AML-193 (cell line): Measurements from ENCODE around the gene C16orf54.
"Not testable (repeated sequence)": the region's sequence is repeated elsewhere in the genome, so short reads cannot be mapped to it uniquely, and the experiment has no call there.

Source experiments
- DNase-seq, 2 experiments: peaks; one replicate each; lab custom pipeline; 2025; lab: John Stamatoyannopoulos, UW

C16orf54 gene

DNA sequence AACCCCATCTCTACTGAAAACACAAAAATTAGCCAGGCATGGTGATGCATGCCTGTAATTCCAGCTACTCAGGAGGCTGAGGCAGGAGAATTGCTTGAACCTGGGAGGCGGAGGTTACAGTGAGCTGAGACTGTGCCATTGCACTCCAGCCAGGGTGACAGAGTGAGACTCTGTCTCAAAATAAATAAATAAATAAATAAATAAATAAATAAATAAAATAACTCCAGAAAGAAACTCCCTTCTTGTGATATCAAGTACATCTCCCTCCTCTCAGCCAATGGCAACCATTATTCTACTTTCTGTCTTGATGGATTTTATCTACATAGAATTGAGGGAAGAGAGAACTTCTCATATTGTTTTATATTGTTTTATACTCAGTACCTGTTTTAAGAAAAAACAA lies 38.6 kb downstream of the C16orf54 start:
- DNase-seq: not testable (repeated sequence)

DNA sequence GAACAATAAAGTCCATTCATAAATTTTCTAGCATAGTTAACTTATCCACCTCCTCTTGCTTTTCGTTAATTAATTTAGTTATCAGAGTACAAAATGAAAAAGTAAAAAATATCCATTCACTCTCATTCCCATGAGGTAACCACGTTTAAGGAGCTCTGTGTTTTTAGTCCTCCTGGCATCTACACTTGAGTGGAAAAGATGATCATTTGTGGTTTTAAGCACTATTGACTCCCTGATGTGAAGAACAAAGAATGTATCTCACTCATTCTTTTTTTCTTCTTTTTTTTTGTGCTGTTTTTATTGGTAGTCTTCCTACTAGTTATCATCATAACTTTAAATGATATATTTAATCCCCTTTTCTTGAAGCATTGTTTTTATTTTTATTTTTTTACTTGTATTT lies 40.8 kb downstream of the C16orf54 start:
- DNase-seq: no peak

DNA sequence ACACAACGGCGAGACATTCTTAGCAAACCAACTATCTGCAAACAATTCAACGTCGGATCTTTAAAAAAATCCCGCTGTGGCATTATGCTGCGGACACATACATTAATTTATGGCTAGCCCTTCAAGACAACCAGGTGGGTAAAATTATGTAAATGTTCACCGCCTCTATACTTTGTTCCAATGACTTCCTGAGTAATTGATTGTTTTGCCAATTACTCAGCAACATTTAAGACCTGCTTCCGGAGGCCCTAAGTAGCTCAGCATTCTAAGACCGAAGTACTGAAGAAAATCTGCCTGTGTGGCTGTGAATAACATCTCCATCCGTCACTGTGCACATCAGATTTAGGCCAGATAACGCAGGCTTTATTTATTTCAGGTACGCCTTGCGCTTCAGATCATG lies 43.5 kb downstream of the C16orf54 start:
- no peak for DNase-seq

DNA sequence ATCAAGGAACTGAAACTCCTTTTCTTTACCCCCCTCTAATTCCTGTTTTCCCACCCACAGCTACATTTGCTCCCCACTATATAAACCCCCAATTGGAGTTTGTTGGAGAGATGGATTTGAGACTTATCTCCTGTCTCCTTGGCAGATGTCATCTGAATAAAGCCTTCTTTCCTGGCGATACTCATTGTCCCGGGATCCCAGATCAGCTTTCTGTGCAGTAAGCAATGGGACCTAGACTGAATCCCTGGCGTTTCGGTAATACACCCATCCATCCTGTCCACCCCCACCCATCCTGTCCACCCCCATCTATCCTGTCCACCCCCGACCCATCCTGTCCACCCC lies 44.6 kb downstream of the C16orf54 start:
- DNase-seq: no peak

DNA sequence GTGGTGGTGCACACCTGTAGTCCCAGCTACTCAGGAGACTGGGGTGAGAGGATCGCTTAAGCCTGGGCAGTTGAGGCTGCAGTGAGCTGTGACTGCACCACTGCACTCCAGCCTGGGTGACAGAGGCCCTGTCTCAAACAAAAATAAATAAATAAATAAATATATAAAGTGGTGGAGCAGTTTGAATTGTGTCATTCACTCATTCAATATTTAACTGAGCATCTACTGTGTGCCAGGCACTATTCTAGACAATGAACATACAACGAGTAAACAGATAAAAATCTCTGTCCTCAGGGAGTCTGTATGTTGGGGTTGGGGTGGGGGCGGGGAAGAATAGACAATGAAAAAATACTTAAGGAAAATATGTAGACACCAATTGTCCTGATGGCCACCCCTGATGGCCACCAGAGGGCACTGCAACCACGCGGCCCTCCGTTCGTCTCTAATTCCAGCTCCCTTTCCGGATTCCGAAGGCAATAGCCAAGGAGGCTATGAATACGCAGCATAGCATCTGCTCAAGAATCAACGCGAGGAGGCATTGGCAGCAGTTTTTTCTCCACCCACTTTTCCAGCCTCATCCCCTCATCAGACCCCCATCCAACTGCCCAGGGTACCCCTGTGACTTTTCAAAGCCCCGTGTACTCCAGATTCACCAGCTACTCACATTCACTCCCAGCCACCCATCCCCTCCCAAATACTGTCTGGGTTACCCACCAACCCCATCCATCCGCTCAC lies 45.4 kb downstream of the C16orf54 start:
- peak; percentile 69 to 71 for DNase-seq

DNA sequence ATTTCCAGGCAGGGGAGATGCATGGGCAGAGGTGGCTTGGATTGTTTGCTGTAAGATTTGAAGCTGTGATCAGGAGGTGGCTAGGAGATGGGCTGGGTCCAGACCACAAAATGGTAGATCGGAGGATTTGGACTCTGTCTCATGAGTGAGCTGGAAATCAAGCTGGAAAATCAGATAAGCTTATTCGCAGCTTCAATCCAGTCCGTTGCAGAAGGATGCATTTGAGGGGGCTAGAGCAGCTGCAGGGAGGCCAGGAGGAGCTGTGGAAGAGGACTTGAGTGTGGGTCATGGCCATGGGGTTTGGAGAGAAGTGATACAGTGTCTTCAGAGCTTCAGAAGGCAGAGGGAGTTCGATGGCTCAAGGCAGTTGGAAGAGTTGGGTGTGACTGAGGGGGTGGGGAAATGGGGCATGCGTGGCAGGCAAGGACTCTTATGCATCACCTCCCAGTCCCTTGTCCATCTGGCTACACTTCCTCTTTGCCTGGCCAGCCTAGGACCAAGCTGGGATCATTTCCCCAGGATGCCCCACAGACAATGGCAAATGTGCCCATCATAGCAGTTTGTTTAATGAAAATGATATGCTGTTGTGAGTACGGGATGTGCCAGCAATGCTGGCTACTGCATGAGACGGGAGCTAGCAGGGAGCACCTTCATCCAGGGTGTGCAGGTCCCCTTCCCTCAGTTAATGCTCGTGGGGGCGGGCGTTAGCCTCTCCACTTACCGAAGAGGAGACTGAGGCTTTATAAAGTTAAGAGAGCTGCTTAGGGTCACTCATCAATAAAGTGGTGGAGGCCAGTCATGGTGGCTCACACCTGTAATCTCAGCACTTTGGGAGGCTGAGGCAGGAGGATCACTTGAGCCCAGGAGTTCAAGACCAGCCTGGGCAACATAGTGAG lies 46.2 kb downstream of the C16orf54 start:
- DNase-seq: no peak

DNA sequence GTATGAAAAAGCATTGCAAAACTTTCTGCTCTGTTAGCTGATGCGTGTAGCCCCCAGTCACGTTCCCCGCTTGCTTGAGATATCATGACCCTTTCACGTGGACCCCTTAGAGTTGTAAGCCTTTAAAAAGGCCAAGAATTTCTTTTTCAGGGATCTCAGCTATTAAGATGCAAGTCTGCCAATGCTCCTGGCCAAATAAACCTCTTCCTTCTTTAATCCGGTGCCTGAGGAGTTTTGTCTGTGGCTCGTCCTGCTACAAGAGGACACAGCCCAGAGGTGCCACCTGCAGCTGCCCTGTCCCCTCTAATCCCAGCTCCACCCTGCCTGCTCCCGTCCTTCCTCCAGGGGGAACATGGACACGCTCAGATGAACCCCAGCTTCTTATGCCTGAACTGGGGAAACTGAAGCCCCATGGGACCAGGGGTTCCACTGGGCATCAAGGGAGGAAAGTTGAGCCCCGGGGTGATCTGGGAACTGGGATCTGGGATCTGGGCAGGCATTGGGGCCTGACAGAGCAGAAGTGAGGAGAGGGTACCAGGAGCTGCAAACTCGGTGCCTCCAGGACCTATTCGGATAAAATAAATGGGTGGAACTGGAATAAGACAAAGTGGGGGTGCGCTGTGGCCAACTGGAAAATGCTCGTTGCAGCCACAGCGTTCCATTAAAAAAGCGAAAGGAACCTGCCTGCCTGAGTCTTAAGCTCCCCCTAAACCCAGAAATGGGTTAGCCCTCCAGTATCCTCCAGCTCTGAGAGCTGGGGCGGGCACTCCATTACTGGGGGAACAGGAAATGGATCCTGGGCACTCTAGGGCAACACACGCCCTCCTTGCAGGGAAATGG lies 47.1 kb downstream of the C16orf54 start:
- DNase-seq: no peak

DNA sequence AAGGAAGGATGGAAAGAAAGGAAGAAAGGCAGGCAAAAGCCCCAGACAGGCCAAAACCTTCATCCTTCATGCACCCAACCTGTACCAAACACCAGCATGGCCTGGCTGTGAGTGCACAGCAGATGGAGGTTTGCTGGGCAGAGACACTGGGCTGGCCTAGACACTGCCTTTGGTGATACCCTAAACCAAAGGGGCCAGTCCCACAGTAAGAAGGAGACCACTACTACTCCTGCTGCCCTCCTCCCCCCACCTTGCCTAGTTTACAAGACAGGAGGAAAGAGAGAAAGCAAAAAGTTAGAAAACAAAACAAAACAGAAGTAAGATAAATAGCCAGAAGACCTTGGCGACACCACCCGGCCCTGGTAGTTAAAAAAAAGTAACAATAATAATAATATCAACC lies 47.7 kb downstream of the C16orf54 start:
- DNase-seq: no peak

DNA sequence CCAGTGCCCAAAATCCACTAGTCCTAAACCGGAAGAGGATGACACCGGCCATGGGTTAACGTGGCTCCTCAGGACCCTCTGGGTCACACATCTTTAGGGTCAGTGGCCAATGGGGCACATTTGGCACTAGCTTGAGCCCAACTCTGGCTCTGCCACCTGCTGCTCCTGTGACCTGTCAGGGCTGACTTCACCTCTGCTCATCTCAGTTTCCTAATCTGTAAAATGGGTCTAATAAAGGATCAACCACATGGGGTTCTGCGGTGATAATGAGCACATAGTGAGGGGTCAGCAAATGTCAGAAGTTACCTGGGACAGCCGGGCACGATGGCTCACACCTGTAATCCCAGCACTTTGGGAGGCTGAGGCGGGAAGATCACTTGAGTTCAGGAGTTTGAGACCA lies 48.4 kb downstream of the C16orf54 start:
- no peak for DNase-seq

DNA sequence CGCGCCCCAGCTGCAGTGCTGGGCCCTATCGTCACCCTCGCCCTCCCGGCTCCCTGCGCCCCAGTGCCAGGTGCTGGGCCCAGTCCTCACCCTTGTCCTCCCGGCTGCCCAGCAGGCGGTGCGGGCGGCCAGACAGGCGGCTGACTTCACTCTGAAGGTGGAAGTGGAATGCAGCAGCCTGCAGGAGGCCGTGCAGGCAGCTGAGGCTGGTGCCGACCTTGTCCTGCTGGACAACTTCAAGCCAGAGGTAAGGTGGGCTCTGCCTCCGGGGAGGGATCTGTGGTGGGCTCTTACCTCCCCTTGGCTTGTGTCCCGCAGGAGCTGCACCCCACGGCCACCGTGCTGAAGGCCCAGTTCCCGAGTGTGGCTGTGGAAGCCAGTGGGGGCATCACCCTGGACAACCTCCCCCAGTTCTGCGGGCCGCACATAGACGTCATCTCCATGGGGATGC lies 48.9 kb downstream of the C16orf54 start:
- DNase-seq: no peak

DNA sequence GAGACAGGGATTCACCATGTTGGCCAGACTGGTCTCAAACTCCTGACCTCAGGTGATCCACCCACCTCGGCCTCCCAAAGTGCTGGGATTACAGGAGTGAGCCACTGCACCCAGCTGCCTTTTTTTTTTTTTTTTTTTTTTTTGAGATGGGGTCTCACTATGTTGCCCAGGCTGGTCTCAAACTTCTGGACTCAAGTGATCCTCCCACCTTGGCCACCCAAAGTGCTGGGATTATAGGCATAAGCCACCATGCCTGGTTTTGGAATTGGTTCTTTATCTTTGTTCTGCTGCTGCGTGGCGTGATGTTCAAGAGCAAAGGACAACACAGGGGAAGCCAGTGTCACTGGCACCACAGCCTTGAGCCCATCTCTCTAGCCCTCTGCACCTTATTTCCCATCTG lies 50.1 kb downstream of the C16orf54 start:
- DNase-seq: not testable (repeated sequence)

DNA sequence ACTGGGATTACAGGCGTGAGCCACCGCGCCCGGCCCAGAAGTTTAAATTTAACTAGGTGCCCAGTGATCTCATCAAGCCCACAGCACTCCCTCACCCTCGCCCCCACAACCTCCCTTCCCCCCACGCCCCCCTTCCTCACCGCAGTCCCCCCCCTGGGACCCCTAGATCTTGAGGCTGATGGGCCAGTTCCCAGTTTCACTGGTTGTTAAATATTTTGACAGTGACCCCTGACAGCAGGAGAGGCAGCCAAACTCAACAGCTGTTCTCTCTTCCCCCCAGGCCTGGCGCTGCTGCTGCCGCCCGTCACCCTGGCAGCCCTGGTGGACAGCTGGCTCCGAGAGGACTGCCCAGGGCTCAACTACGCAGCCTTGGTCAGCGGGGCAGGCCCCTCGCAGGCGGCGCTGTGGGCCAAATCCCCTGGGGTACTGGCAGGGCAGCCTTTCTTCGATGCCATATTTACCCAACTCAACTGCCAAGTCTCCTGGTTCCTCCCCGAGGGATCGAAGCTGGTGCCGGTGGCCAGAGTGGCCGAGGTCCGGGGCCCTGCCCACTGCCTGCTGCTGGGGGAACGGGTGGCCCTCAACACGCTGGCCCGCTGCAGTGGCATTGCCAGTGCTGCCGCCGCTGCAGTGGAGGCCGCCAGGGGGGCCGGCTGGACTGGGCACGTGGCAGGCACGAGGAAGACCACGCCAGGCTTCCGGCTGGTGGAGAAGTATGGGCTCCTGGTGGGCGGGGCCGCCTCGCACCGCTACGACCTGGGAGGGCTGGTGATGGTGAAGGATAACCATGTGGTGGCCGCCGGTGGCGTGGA lies 51.2 kb downstream of the C16orf54 start:
- no peak for DNase-seq

DNA sequence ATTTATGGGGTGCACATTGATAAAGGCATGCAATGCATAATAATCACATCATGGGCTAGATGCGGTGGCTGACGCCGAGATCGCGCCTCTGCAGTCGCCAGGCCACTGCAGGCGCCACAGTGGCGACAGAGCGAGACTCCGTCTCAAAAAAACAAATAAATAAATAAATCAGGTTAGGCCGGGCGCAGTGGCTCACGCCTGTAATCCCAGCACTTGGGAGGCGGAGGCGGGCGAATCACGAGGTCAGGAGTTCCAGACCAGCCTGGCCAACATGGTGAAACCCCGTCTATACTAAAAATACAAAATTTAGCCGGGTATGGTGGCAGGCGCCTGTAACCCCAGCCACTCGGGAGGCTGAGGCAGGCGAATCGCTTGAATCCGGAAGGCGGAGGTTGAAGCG lies 53.2 kb downstream of the C16orf54 start:
- not testable (repeated sequence) for DNase-seq
